Measurements from ENCODE around the gene CHRNB2. TPM values are rescaled to one million over a fixed set of nuclear protein-coding genes. Genes with fewer than 3 reads are reported as not detected.

CHRNB2 gene
- total and polyA plus RNA-seq, 2 of the 8 experiments (the other 6 are each of a cell fraction or from before 2014, with no cell fraction given): 3.1 to 4.1 TPM

DNA sequence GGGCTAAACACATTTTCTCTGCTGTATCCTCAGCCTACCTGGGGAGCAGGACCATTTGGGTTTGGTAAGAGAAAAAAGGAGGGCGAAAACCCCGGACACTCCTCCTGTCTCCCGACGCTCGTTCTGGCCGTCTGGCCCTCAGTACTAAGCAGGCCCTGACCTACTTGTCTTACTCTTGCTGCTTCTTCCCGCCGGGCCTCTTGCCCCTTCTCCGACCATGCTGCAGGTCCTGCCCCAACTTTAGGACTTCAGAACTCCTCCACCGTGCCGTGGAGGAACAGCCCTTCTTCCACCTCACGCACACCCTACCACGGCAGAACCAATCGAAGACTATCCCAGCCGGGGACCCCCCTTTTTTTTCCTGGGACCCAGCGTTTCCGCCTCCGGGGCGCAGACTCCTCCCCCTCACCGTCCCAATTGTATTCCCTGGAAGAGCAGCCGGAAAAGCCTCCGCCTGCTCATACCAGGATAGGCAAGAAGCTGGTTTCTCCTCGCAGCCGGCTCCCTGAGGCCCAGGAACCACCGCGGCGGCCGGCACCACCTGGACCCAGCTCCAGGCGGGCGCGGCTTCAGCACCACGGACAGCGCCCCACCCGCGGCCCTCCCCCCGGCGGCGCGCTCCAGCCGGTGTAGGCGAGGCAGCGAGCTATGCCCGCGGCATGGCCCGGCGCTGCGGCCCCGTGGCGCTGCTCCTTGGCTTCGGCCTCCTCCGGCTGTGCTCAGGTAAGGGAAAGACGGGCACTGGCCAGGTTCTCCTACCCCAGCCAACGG lies at the start of gene CHRNB2 (continued):
- TF ChIP-seq CHD7 (IDR thresholded peaks at IDR 0.05; ENCODE audit: insufficient replicate concordance, low read length) (no peak), CBX8 (IDR thresholded peaks at IDR 0.05; ENCODE audit: borderline replicate concordance, low read depth, low read length) (no peak), RXRA (IDR thresholded peaks at IDR 0.05; ENCODE audit: insufficient read depth, low read depth, low read length) (no peak), EP300 (IDR thresholded peaks at IDR 0.05; ENCODE audit: borderline replicate concordance in 1 of 2, low read depth in 2 of 2, low read length in 2 of 2) (no peak), POLR2AphosphoS5 (IDR thresholded peaks at IDR 0.05; ENCODE audit: low read depth, low read length) (peak; percentile 67), JUND (IDR thresholded peaks at IDR 0.05; ENCODE audit: low read length) (no peak), SAP30 (IDR thresholded peaks at IDR 0.05; ENCODE audit: insufficient read depth, insufficient replicate concordance, low read length) (peak; percentile 58), RFX5 (IDR thresholded peaks at IDR 0.05; ENCODE audit: borderline replicate concordance, low read depth, low read length) (no peak)
- TF ChIP-seq, protein P1, sequence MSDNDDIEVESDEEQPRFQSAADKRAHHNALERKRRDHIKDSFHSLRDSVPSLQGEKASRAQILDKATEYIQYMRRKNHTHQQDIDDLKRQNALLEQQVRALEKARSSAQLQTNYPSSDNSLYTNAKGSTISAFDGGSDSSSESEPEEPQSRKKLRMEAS (IDR thresholded peaks at IDR 0.05): peak; percentile 90

All from H1 (cell line).